ENCODE measurements around the gene CNBP. TPM values are rescaled to one million over a fixed set of nuclear protein-coding genes. Genes with fewer than 3 reads are reported as not detected.

CNBP gene
- total and polyA plus RNA-seq, 10 of the 15 experiments (the other 5 are each of a cell fraction or from before 2014, with no cell fraction given) = 300 to 719 (median 439) TPM

- no peak for TF ChIP-seq TAF1 (IDR thresholded peaks at IDR 0.05; ENCODE audit: borderline replicate concordance, low read depth, low read length)
- TF ChIP-seq SUPT20H (IDR thresholded peaks at IDR 0.05; ENCODE audit: borderline replicate concordance, control insufficient read depth, low read depth, low read length) = no peak
- TF ChIP-seq NFXL1 (IDR thresholded peaks at IDR 0.05; ENCODE audit: borderline replicate concordance) = no peak
- TF ChIP-seq USF2 (IDR thresholded peaks at IDR 0.05; ENCODE audit: borderline replicate concordance, low read depth, low read length) = no peak
- TF ChIP-seq MLLT1 (IDR thresholded peaks at IDR 0.05) = no peak
- TF ChIP-seq NR2F1 (conservative IDR thresholded peaks at IDR 0.05) = no peak
- TF ChIP-seq ZNF217 (IDR thresholded peaks at IDR 0.05) = no peak
- TF ChIP-seq KAT2A (conservative IDR thresholded peaks at IDR 0.05; ENCODE audit: control insufficient read depth, low read depth, low read length) = no peak
- TF ChIP-seq HCFC1 (IDR thresholded peaks at IDR 0.05; ENCODE audit: low read length) = no peak
- TF ChIP-seq NRF1 (conservative IDR thresholded peaks at IDR 0.05; ENCODE audit: low read depth, low read length) = no peak
- no peak for TF ChIP-seq KDM1A (IDR thresholded peaks at IDR 0.05; ENCODE audit: borderline replicate concordance)
- TF ChIP-seq BRCA1 (IDR thresholded peaks at IDR 0.05; ENCODE audit: low read depth, low read length) = no peak
- TF ChIP-seq RBBP5 (conservative IDR thresholded peaks at IDR 0.05) = no peak
- TF ChIP-seq TCF3 (IDR thresholded peaks at IDR 0.05; ENCODE audit: borderline replicate concordance, insufficient read depth, low read depth, low read length) = no peak
- Histone ChIP-seq H3K4me1 (ENCODE audit: control insufficient read depth, insufficient read depth, low read length) (no peaks in the 10 kb centered on the region), H3K9me3 (replicated peaks; ENCODE audit: control insufficient read depth, insufficient read depth, low read length) (no peaks in the 10 kb centered on the region), H4K20me1 (ENCODE audit: control insufficient read depth, insufficient read depth) (no peaks in the 10 kb centered on the region), H3K4me3 (no peak overlapping the region), H3K27me3 (replicated peaks in 1 of 2; ENCODE audit: control insufficient read depth in 2 of 2, insufficient read depth in 2 of 2, low read length in 1 of 2) (no peaks in the 10 kb centered on the region), H3K79me2 (ENCODE audit: control insufficient read depth, insufficient read depth, low read length) (no peaks in the 10 kb centered on the region), H3K4me2 (ENCODE audit: control insufficient read depth, insufficient read depth) (no peak overlapping the region), H2AFZ (ENCODE audit: control insufficient read depth, low read depth, low read length) (no peak overlapping the region), H3K9ac (ENCODE audit: control insufficient read depth, insufficient read depth, low read length) (no peak overlapping the region), H3K36me3 (ENCODE audit: control insufficient read depth in 2 of 2, insufficient read depth in 2 of 2, low read length in 1 of 2) (no peaks in the 10 kb centered on the region), H3K27ac (ENCODE audit: control insufficient read depth, insufficient read depth) (no peak overlapping the region)
- CTCF ChIA-PET = interaction anchor here (1.2 to 1.4 kb wide), 2 partner anchors 8 to 41 kb away, joined by 3 to 7 read pairs; no protein-coding TSS in a partner anchor
- 27% methylated on average over 2 of the region's 2 CpGs for WGBS (ENCODE audit: insufficient coverage, insufficient replicate concordance, low lambda C conversion rate, missing lambda C conversion rate)
- RAD21 ChIA-PET (ENCODE audit: unreplicated experiment) = no interaction called here
- POLR2A ChIA-PET = no interaction called here
- in situ Hi-C loops (cut with MboI) = no loop called here
- SMC1A ChIA-PET (ENCODE audit: uncharacterized antibody, unreplicated experiment) = no interaction called here
- FAIRE-seq (no peak), DNase-seq (ENCODE audit: low read depth, low spot score) (no peak), ATAC-seq (no peak)
- no TSS peak for BruUV-seq (replicated peaks)
- intact Hi-C loops (cut with micrococcal nuclease; ENCODE audit: unreplicated experiment) = no loop called here
These were observed 20.8 kb upstream of the CNBP start for GRCh38 chr3:129204473-129204872.

Data from GM12878 (cell line).